HK-2 (cell line): ENCODE results near the gene TMEM81.

ENCODE experiments used
- DNase-seq: peaks from one replicate; pipeline ENCODE4 v3.0.0-alpha.2; 2018; ENCODE audit not compliant: unreplicated experiment

The TMEM81 gene

GRCh38 chr1:205076245-205076761, 8.0 kb downstream of the TMEM81 start:
- no peak for DNase-seq

- DNase-seq = no peak
Observed at GRCh38 chr1:205075642-205076155, 8.6 kb downstream of the TMEM81 start.

GRCh38 chr1:205074513-205074912, 9.7 kb downstream of the TMEM81 start:
- no peak for DNase-seq

- no peak for DNase-seq
Observed at GRCh38 chr1:205074084-205074483, 10.2 kb downstream of the TMEM81 start.

GRCh38 chr1:205073511-205073910, 10.7 kb downstream of the TMEM81 start:
- DNase-seq = no peak

- DNase-seq = no peak
Observed at GRCh38 chr1:205072881-205073280, 11.4 kb downstream of the TMEM81 start.

GRCh38 chr1:205072286-205072685, 12.0 kb downstream of the TMEM81 start:
- DNase-seq = no peak

GRCh38 chr1:205071801-205072200, 12.5 kb downstream of the TMEM81 start:
- DNase-seq = no peak

GRCh38 chr1:205071028-205071409, 13.2 kb downstream of the TMEM81 start:
- no peak for DNase-seq

GRCh38 chr1:205069371-205070125, 14.7 kb downstream of the TMEM81 start:
- DNase-seq = no peak

GRCh38 chr1:205068457-205069040, 15.7 kb downstream of the TMEM81 start:
- DNase-seq = no peak

- no peak for DNase-seq
Observed at GRCh38 chr1:205068001-205068400, 16.3 kb downstream of the TMEM81 start.

- no peak for DNase-seq
Observed at GRCh38 chr1:205067031-205067430, 17.2 kb downstream of the TMEM81 start.

- DNase-seq = no peak
Observed at GRCh38 chr1:205066141-205066818, 18.0 kb downstream of the TMEM81 start.

- DNase-seq = no peak
Observed at GRCh38 chr1:205065666-205066065, 18.6 kb downstream of the TMEM81 start.

- DNase-seq = no peak
Observed at GRCh38 chr1:205064741-205065316, 19.4 kb downstream of the TMEM81 start.

- no peak for DNase-seq
Observed at GRCh38 chr1:205064301-205064700, 20.0 kb downstream of the TMEM81 start.

GRCh38 chr1:205062895-205063294, 21.4 kb downstream of the TMEM81 start:
- DNase-seq = no peak

- no peak for DNase-seq
Observed at GRCh38 chr1:205062319-205062718, 21.9 kb downstream of the TMEM81 start.

GRCh38 chr1:205061665-205062069, 22.6 kb downstream of the TMEM81 start:
- DNase-seq = peak; percentile 71

GRCh38 chr1:205061227-205061626, 23.0 kb downstream of the TMEM81 start:
- DNase-seq = no peak

- DNase-seq = no peak
Observed at GRCh38 chr1:205060746-205061145, 23.5 kb downstream of the TMEM81 start.
